Activated T-helper 1 cell treated with anti-CD3 and anti-CD28 coated beads, Interleukin-12 subunit alpha, Interleukin-12 subunit beta, Interleukin-2, Interleukin-4 antibody, amounts not matched to agents 30 ng/mL and 10 ng/mL and 1 ng/mL, durations not matched to agents 14 hours and 24 hours and 36 hours (primary cell): Measurements from ENCODE around the gene SHISA2. TPM values are rescaled to one million over a fixed set of nuclear protein-coding genes. Genes with fewer than 3 reads are reported as not detected.
A peak's percentile ranks its signal among the peaks of the same experiment; 100 is the strongest.

ENCODE experiments used
- DNase-seq: peaks from one replicate; pipeline ENCODE4 v3.0.0; 2021; ENCODE audit warnings: low spot score
- H3K27ac Mint-ChIP-seq: one replicate; pipeline ENCODE4 v1.8.0; 2021; ENCODE audit warnings: mild to moderate bottlenecking, mixed read lengths
- H3K27me3 Mint-ChIP-seq: one replicate; pipeline ENCODE4 v1.8.0; 2022; ENCODE audit warnings: mild to moderate bottlenecking, moderate library complexity, mixed read lengths; ENCODE audit not compliant: insufficient read depth
- H3K36me3 Mint-ChIP-seq: one replicate; pipeline ENCODE4 v1.8.0; 2021; ENCODE audit warnings: low read depth, mixed read lengths
- H3K4me1 Mint-ChIP-seq: one replicate; pipeline ENCODE4 v1.8.0; 2021; ENCODE audit warnings: low read depth, mixed read lengths
- H3K4me3 Mint-ChIP-seq: one replicate; pipeline ENCODE4 v1.8.0; 2021; ENCODE audit warnings: mild to moderate bottlenecking, moderate library complexity, mixed read lengths
- H3K9me3 Mint-ChIP-seq: one replicate; pipeline ENCODE4 v1.8.0; 2021; ENCODE audit warnings: mixed read lengths
- intact Hi-C: fragments of 100-400 bp; cut with micrococcal nuclease; formaldehyde crosslinking; loops from one replicate; pipeline ENCODE4 v1.15.1; 2024
- total RNA-seq: library from RNA; stranded (reverse); gene quantifications from 2 replicates; pipeline ENCODE4 v1.2.3, GENCODE V29; 2022

Gene SHISA2
- total RNA-seq, 1 donor from 2014 or later, result 9.4 TPM

GRCh38 chr13:26061947-26062346, 10.1 kb upstream of the SHISA2 start:
- peaks cover 18% of the 10 kb centered on the region for H3K27me3 Mint-ChIP-seq
- H3K27ac Mint-ChIP-seq, result no peak overlapping the region
- intact Hi-C loops, result loop anchor here (1.0 kb wide), 1 partner anchor 233 kb away; no protein-coding TSS in a partner anchor
- no peaks in the 10 kb centered on the region for H3K9me3 Mint-ChIP-seq
- no peaks in the 10 kb centered on the region for H3K36me3 Mint-ChIP-seq
- DNase-seq, result no peak
- no peak overlapping the region for H3K4me3 Mint-ChIP-seq
- H3K4me1 Mint-ChIP-seq, result peaks cover 22% of the 10 kb centered on the region

GRCh38 chr13:26061256-26061655, 9.4 kb upstream of the SHISA2 start:
- Mint-ChIP-seq H3K27me3 (peaks cover 18% of the 10 kb centered on the region), H3K4me1 (peaks cover 24% of the 10 kb centered on the region), H3K9me3 (no peaks in the 10 kb centered on the region), H3K36me3 (no peaks in the 10 kb centered on the region), H3K27ac (no peak overlapping the region), H3K4me3 (no peak overlapping the region)
- intact Hi-C loops, result no loop called here
- DNase-seq, result no peak

- no peaks in the 10 kb centered on the region for H3K36me3 Mint-ChIP-seq
- H3K4me1 Mint-ChIP-seq, result peaks cover 27% of the 10 kb centered on the region
- H3K4me3 Mint-ChIP-seq, result no peak overlapping the region
- no peak overlapping the region for H3K27ac Mint-ChIP-seq
- no peaks in the 10 kb centered on the region for H3K9me3 Mint-ChIP-seq
- H3K27me3 Mint-ChIP-seq, result peaks cover 21% of the 10 kb centered on the region
- intact Hi-C loops, result no loop called here
- no peak for DNase-seq
Observed at GRCh38 chr13:26060357-26060756, 8.5 kb upstream of the SHISA2 start.

- intact Hi-C loops, result loop anchor here (10.0 kb wide), 1 partner anchor 1784 kb away; no protein-coding TSS in a partner anchor
- Mint-ChIP-seq H3K36me3 (no peaks in the 10 kb centered on the region), H3K4me3 (no peak overlapping the region), H3K4me1 (peaks cover 28% of the 10 kb centered on the region), H3K9me3 (no peaks in the 10 kb centered on the region), H3K27ac (no peak overlapping the region), H3K27me3 (peaks cover 30% of the 10 kb centered on the region)
- no peak for DNase-seq
Observed at GRCh38 chr13:26058704-26059103, 6.9 kb upstream of the SHISA2 start.

GRCh38 chr13:26054896-26055295, 3.1 kb upstream of the SHISA2 start:
- Mint-ChIP-seq H3K36me3 (no peaks in the 10 kb centered on the region), H3K9me3 (no peaks in the 10 kb centered on the region), H3K4me1 (peaks cover 31% of the 10 kb centered on the region), H3K27me3 (peaks cover 41% of the 10 kb centered on the region), H3K27ac (no peak overlapping the region), H3K4me3 (no peak overlapping the region)
- no peak for DNase-seq
- intact Hi-C loops, result loop anchor here (5.0 to 10.0 kb wide), 3 partner anchors 208 to 1780 kb away; partner anchors contain the start of gene MTMR6

- H3K27ac Mint-ChIP-seq, result peak overlapping the region; percentile 0
- peaks cover 35% of the 10 kb centered on the region for H3K4me1 Mint-ChIP-seq
- intact Hi-C loops, result loop anchor here (2.0 to 10.0 kb wide), 7 partner anchors 153 to 1779 kb away; partner anchors contain the start of gene MTMR6
- H3K9me3 Mint-ChIP-seq, result no peaks in the 10 kb centered on the region
- no peaks in the 10 kb centered on the region for H3K36me3 Mint-ChIP-seq
- peaks cover 53% of the 10 kb centered on the region for H3K27me3 Mint-ChIP-seq
- H3K4me3 Mint-ChIP-seq, result peak overlapping the region; percentile 5
- DNase-seq, result no peak
Observed at GRCh38 chr13:26053418-26053980, 1.7 kb upstream of the SHISA2 start.

GRCh38 chr13:26052337-26052736, 521 bp upstream of the SHISA2 start:
- Mint-ChIP-seq H3K9me3 (no peaks in the 10 kb centered on the region), H3K4me3 (peak overlapping the region; percentile 81), H3K4me1 (peaks cover 35% of the 10 kb centered on the region), H3K27ac (peak overlapping the region; percentile 72), H3K36me3 (no peaks in the 10 kb centered on the region), H3K27me3 (peaks cover 52% of the 10 kb centered on the region)
- intact Hi-C loops, result loop anchor here (2.0 to 10.0 kb wide), 7 partner anchors 152 to 1778 kb away; partner anchors contain the start of gene MTMR6
- DNase-seq, result no peak

GRCh38 chr13:26051231-26051656, 572 bp downstream of the SHISA2 start:
- Mint-ChIP-seq H3K27me3 (peaks cover 48% of the 10 kb centered on the region), H3K36me3 (peaks cover 3% of the 10 kb centered on the region), H3K9me3 (no peaks in the 10 kb centered on the region), H3K4me1 (peaks cover 33% of the 10 kb centered on the region), H3K4me3 (peak overlapping the region; percentile 56), H3K27ac (no peak overlapping the region)
- DNase-seq, result no peak
- intact Hi-C loops, result loop anchor here (1.0 to 10.0 kb wide), 5 partner anchors 39 to 1776 kb away; partner anchors contain the start of gene MTMR6

GRCh38 chr13:26050568-26051230, 1.1 kb downstream of the SHISA2 start:
- Mint-ChIP-seq H3K27me3 (peaks cover 45% of the 10 kb centered on the region), H3K4me1 (peaks cover 31% of the 10 kb centered on the region), H3K36me3 (peaks cover 3% of the 10 kb centered on the region), H3K9me3 (no peaks in the 10 kb centered on the region), H3K27ac (no peak overlapping the region), H3K4me3 (peak overlapping the region; percentile 80)
- DNase-seq, result no peak
- intact Hi-C loops, result loop anchor here (1.0 to 10.0 kb wide), 5 partner anchors 38 to 1776 kb away; partner anchors contain the start of gene MTMR6

GRCh38 chr13:26048741-26049140, 3.1 kb downstream of the SHISA2 start:
- Mint-ChIP-seq H3K4me3 (peak overlapping the region; percentile 80), H3K4me1 (peaks cover 39% of the 10 kb centered on the region), H3K27ac (no peak overlapping the region), H3K36me3 (peaks cover 8% of the 10 kb centered on the region), H3K9me3 (no peaks in the 10 kb centered on the region), H3K27me3 (peaks cover 31% of the 10 kb centered on the region)
- no peak for DNase-seq
- intact Hi-C loops, result loop anchor here (5.0 kb wide), 1 partner anchor 296 kb away; no protein-coding TSS in a partner anchor

- DNase-seq, result no peak
- no peak overlapping the region for H3K27ac Mint-ChIP-seq
- H3K36me3 Mint-ChIP-seq, result peaks cover 8% of the 10 kb centered on the region
- peaks cover 18% of the 10 kb centered on the region for H3K27me3 Mint-ChIP-seq
- H3K9me3 Mint-ChIP-seq, result no peaks in the 10 kb centered on the region
- H3K4me3 Mint-ChIP-seq, result no peak overlapping the region
- peaks cover 22% of the 10 kb centered on the region for H3K4me1 Mint-ChIP-seq
- intact Hi-C loops, result loop anchor here (5.0 kb wide), 1 partner anchor 295 kb away; no protein-coding TSS in a partner anchor
Observed at GRCh38 chr13:26047040-26047439, 4.8 kb downstream of the SHISA2 start.

- H3K9me3 Mint-ChIP-seq, result no peaks in the 10 kb centered on the region
- DNase-seq, result no peak
- H3K4me3 Mint-ChIP-seq, result no peak overlapping the region
- peaks cover 21% of the 10 kb centered on the region for H3K4me1 Mint-ChIP-seq
- no peak overlapping the region for H3K27ac Mint-ChIP-seq
- intact Hi-C loops, result loop anchor here (5.0 kb wide), 1 partner anchor 294 kb away; no protein-coding TSS in a partner anchor
- H3K27me3 Mint-ChIP-seq, result peaks cover 17% of the 10 kb centered on the region
- H3K36me3 Mint-ChIP-seq, result peaks cover 8% of the 10 kb centered on the region
Observed at GRCh38 chr13:26046639-26047038, 5.2 kb downstream of the SHISA2 start.

- H3K9me3 Mint-ChIP-seq, result no peaks in the 10 kb centered on the region
- H3K4me3 Mint-ChIP-seq, result no peak overlapping the region
- H3K27ac Mint-ChIP-seq, result no peak overlapping the region
- intact Hi-C loops, result loop anchor here (5.0 kb wide), 1 partner anchor 293 kb away; no protein-coding TSS in a partner anchor
- H3K36me3 Mint-ChIP-seq, result peaks cover 8% of the 10 kb centered on the region
- H3K4me1 Mint-ChIP-seq, result peaks cover 21% of the 10 kb centered on the region
- H3K27me3 Mint-ChIP-seq, result peaks cover 16% of the 10 kb centered on the region
- no peak for DNase-seq
Observed at GRCh38 chr13:26045142-26045541, 6.7 kb downstream of the SHISA2 start.
